ENCODE results near the gene PIK3CD.
"Not testable (repeated sequence)": the region's sequence is repeated elsewhere in the genome, so short reads cannot be mapped to it uniquely, and the experiment has no call there.

The PIK3CD gene

DNA sequence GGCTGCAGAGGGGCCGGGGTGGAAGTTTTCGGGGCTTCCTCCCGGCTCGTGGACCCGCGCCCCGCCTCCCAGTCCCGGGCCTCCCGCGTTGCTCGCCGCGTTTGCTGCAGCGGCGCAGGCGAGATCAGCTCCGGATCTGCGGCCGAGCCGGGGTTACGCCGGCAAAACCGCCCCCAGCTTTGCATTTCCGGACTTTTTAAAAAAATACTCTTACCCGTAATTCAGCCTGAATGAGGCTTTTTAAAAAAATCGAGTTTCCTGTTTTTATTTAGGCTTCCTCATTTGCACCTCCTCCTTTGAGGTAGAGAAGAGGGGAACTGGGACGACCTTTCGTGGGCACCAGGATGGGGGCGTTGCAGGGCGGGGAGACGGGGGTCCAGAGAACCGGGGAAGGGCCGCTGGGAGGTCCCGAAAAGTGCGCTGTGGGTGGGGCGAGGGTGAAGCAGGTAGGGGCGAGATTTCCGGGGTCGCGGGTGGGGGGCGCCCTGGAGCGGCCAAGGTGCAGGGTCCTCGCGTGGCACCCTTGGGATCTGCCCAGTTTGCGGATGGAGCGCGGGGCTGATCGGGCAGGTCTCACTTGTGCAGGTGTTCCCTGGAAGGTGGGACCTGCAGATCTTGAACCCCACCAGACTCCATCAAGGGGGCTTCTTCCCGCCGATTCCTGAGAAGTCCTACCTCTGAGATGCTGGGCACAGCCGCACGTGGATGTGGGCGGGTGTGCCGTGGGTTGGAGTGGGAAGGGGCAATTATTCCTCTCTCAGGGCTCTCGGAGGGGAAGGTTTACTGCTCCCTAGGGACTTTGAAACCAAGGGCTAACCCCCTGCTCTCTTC lies 1.1 kb downstream of the PIK3CD start:
- in situ Hi-C loops (cut with MboI; ENCODE audit: low pct_unique_long_range_greater_than_20kb, low sequenced_read_pairs): no loop called here
- peak; percentile 67 for DNase-seq

DNA sequence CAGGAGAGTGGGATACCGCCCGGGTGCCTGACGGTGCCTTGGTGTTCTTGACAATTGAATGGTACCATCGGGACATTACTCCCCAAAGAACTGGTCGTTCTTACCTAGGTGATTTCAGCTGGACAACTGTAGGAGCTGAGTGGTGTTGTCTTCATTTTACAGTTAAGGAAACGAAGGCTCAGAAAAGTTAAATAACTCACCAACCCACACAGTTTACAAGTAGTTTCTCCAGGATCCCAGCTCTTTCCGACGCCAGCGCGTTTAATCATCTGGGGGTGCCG lies 1.6 kb downstream of the PIK3CD start:
- in situ Hi-C loops (cut with MboI; ENCODE audit: low pct_unique_long_range_greater_than_20kb, low sequenced_read_pairs): no loop called here
- peak; percentile 25 for DNase-seq

DNA sequence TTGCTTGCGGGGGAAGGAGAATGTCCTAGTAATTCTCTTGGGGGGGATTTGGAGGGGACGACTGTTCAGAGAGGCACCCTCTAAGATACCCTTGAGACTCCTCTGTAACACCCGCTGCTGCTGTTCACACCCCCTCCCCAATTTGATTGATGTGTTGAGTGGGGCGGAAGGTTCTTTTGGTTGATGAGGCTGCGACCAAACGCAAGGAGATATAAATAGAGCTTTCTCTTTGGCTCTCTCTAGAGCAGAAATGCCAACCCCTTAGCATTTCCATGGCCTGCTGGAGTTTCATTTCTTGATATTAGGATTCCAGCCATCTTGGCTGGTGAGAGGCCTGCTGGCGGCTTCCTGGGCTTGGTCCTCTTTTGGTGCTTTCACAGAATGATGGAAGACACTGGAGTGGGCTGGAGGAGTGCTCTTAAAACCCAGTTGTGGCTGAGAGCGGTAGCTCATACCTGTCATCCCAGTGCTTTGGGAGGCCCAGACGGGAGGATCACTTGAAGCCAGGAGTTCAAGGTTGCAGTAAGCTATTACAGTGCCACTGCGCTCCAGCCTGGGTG lies 2.0 kb downstream of the PIK3CD start:
- in situ Hi-C loops (cut with MboI; ENCODE audit: low pct_unique_long_range_greater_than_20kb, low sequenced_read_pairs): no loop called here
- DNase-seq: peak; percentile 40

DNA sequence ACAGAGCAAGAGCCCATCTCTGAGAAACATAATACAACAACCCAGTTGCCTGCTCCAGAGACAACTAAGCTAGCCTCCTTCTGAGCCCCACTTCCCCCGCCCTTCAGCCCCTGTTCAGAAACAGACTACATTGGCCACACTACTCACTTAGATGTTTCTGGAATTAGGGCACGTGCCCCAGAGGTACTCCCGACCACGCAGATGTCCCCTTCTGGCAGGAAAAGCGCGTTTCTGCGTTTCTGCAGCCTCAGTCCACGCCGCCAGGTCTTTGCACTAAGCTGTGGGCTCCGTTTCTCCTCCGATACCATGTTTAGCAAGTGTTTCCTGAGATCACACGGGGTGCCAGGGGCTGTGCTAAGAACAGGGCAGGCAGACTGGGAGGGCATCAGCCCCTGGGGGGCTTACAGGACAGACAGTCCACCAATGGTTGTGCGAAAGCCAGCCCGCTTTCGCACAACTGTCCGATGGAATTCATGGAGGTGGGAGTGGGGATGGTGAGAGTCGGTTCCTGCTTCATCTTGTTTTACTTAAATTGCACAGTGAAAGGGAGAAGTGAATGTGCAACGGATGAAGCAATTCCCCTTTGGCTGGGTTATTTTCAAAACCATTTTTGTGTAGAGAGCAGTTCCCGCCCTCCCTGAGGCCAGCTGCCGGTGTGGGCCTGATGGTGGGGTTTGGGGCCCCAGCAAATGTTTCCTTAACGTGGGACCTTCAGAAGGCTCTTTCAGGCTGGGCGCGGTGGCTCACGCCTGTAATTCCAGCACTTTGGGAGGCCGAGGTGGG lies 2.7 kb downstream of the PIK3CD start:
- DNase-seq: peak; percentile 80
- in situ Hi-C loops (cut with MboI; ENCODE audit: low pct_unique_long_range_greater_than_20kb, low sequenced_read_pairs): no loop called here

DNA sequence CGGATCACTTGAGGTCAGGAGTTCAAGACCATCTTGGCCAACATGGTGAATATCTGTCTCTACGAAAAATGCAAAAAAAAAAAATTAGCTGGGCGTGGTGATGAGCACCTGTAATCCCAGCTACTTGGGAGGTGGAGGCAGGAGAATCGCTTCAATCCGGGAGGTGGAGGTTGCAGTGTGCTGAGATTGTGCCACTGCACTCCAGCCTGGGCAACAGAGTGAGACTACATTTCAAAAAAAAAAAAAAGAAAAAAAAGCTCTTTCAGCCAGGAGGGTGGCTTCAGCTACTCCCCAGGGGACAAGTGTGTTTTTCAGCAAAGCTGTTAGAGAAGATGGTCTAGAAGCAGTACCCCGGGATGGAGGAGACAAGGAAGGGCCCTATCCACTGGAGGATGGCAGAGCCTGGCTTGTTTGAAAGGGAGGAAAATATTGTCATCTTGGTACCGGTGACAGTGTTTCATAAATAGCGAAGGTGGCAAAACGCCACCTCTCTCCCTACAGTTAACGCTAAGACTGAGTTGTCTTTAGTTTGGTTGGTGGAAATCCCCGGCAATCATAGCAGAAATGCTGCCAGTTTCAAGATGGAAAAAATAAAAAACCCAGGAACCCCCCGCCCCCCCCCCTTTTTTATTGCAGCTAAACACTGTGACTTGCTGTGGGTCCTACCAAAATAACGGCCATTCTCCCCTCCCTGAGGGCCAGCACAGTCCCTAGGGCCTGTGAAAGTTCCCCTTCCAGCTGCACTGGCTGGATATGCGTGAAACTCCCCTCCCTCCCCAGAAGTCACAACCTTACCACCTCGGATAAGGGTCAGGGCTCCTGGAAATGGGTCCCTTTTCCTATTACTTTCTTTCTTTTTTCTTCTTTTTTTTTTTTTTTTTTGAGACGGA lies 3.5 kb downstream of the PIK3CD start:
- peak; percentile 14 for DNase-seq
- in situ Hi-C loops (cut with MboI; ENCODE audit: low pct_unique_long_range_greater_than_20kb, low sequenced_read_pairs): no loop called here

DNA sequence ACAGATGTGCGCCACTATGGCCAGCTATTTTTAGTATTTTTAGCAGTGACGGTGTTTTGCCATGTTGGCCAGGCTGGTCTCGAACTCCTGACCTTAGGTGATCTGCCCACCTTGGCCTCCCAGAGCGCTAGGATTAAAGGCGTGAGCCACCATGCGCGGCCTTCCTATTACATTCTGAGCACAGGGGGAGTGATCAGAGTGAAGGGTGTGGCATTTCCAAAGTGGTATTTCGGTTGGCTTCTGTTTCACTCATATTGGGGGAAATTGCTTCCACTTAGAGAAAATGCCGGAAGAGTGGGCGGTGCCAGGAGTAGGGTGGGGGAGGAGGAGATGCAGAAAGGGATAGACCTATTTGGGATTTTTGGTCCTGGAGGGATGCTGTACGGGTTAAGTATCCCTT lies 4.3 kb downstream of the PIK3CD start:
- in situ Hi-C loops (cut with MboI; ENCODE audit: low pct_unique_long_range_greater_than_20kb, low sequenced_read_pairs): no loop called here
- no peak for DNase-seq

DNA sequence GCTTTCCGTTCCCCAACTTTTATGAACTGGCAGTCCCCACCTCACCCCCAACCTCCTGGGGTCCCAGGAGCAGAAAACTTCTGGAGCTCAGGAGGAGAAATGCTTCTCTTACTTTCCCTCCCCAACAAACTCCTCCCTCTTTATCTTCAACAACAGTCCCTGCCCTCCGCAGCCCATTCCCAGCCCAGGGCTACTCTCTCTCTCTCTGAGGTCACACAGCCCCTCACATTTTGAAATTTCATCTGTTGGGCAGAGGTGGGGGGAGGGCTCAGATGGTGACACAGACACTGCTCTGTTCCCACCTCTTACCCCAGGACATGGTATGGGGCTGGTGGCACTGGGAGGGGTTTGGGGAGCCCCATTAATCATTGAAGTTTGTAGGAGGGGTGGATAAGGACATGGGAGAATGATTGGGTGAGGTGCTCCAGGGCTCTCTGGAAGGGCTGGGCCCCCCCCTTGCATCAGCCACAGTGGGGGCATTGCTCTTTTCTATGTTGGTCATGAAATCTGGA lies 6.0 kb downstream of the PIK3CD start:
- in situ Hi-C loops (cut with MboI; ENCODE audit: low pct_unique_long_range_greater_than_20kb, low sequenced_read_pairs): no loop called here
- no peak for DNase-seq

DNA sequence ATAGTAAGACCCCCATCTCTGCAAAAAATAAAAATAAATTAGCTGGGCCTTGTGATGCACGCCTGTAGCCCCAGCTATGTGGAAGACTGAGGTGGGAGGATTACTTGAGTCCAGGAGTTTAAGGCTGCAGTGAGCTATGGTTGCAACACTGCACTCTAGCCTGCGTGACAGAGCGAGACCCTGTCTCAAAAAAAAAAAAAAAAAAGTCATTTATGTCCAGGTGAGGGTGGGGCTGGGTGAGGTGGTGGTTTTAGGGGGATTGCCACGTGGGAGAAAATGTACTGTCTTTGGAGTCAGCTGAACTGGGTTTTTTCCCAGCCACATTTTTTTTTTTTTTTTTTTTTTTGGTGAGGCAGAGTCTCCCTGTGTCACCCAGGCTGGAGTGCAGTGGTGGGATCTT lies 6.7 kb downstream of the PIK3CD start:
- in situ Hi-C loops (cut with MboI; ENCODE audit: low pct_unique_long_range_greater_than_20kb, low sequenced_read_pairs): no loop called here
- no peak for DNase-seq

DNA sequence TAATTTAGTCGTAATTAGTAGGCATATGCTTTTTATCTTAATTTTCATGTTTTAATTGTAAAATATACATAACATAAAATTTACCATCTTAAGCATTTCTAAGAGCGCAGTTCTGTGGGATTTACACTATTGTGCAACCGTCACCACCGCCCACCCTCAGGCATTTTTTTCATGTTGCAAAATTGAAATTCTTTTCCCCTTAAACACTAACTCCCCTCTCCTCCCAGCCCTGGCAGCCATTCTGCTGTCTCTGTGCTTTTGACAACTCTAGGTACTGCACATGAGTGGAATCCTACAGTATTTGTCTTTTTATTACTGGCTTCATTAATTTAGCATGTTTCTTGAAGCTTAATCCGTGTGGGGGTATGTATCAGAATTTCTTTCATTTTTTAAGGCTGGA lies 7.8 kb downstream of the PIK3CD start:
- no peak for DNase-seq
- in situ Hi-C loops (cut with MboI; ENCODE audit: low pct_unique_long_range_greater_than_20kb, low sequenced_read_pairs): no loop called here

DNA sequence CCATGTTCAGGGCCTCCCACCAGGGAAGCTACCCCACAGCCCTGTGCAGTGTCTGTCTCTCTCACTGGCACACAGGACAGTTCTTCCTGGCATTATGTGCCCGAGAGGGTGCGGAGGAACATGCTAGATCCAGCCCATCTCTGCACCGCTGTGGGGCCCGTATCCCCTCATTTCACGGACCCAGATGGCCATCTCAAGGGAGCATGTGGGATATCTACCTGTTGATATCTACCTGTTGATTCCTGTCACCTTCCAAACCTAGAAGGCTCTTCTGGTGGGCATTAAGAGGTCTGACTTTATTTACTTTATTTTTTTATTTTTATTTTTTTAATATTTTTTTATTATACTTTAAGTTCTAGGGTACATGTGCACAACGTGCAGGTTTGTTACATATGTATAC lies 11.7 kb downstream of the PIK3CD start:
- DNase-seq: no peak
- in situ Hi-C loops (cut with MboI; ENCODE audit: low pct_unique_long_range_greater_than_20kb, low sequenced_read_pairs): no loop called here

DNA sequence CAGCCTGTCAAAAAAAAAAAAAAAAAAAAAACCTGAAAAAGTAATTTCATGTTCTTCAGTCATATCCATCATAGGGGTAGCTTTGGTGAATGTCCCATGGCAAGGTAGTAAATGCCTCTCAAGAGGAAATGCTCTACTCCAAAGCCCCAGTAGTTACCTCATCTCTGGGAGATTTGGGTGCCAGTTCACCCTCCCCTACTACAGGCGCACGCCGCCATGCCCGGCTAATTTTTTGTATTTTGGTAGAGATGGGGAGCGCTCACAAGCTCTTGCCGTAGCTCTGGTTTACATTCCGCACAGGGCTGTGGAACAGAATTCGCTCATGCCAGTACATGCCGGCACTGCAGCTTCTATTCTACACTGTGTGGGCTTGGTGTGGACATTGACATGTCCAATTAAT lies 13.7 kb downstream of the PIK3CD start:
- no peak for DNase-seq
- in situ Hi-C loops (cut with MboI; ENCODE audit: low pct_unique_long_range_greater_than_20kb, low sequenced_read_pairs): no loop called here

DNA sequence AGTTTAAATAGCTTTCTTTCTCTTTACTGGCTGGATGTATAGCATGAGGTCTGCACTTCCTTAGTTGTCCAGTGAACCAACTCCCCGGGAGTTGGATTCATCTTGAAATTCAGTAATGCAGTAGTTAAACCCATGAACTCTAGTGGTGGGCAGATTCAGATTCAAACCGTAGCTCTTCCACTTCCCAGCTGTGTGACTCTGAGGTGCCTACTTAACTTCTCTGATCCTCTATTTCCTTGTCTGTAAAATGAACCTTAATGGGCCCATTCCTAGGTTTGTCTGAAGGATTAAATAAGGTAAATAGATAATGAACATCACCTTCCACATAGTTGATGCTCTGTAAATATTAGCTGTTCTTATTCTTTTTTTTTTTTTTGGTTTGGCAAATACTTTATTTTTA lies 16.5 kb downstream of the PIK3CD start:
- DNase-seq: no peak
- in situ Hi-C loops (cut with MboI; ENCODE audit: low pct_unique_long_range_greater_than_20kb, low sequenced_read_pairs): no loop called here

DNA sequence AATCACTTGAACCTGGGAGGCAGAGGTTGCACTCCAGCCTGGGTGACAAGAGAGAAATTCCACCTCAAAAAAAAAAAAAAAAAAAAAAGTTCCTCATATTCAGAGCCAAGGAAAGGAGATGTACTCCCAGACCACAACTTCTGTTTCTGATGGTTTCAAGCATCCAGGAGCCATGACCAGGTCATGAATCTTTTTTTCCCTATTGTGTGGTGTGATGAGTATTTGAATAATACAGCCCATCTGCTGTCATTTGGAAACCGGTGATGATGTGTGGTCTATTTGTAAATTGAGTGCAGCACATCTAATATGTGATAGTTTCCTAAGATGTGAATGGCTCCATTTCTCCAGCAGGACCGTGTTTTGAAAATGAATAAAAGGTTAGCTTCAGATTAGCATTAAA lies 18.6 kb downstream of the PIK3CD start:
- DNase-seq: peak; percentile 60
- in situ Hi-C loops (cut with MboI; ENCODE audit: low pct_unique_long_range_greater_than_20kb, low sequenced_read_pairs): no loop called here

DNA sequence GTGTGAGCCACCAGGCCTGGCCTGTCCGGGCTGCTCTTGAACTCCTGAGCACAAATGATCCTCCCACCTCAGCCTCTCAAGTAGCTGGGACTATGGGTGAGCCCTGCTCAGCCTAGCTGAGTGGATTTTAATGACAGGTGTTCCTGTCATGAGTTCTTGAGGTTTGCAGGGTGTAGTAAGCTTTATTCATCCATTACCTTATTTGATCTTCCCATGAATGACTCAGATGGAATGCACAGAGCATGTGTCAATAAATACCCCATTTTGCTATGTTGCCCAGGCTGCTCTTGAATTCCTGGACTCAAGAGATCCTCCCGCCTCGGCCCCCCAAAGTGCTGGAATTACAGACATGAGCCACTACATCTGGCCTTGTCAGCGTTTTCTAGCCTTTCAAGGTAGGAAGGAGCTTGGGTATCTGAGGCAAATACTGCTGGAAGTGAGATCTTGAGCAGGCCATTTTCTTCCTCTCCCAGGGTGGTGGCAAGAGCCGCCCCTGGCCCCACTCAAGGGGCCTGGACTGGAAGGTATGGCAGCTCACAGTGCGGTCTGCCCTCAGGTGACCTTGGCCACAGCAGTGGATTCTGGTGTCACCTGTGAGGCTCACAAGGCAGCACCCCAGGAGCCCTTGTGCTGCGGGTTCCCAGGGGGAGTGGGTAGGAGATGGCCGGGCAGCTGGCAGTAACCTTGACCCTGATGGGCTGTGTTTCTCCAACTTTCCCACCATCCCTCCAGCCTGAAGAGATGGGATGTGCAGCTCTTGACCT lies 20.0 kb downstream of the PIK3CD start:
- no peak for DNase-seq
- in situ Hi-C loops (cut with MboI; ENCODE audit: low pct_unique_long_range_greater_than_20kb, low sequenced_read_pairs): no loop called here

DNA sequence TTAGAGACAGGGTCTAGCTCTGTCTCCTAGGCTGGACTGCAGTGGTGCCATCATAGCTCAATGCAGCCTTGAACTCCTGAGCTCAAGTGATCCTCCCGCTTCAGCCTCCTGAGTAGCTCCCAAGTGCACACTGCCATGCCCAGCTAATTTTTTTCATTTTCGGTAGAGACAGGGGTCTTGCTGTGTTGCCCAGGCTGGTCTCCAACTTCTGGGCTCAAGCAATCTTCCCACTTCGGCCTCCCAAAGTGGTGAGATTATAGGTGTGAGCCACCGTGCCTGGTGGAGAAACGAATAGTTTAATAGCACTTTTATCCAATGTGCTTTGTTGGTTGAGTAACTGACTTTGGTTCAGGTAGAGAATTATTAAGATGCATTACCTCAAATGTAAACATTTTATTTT lies 20.9 kb downstream of the PIK3CD start:
- in situ Hi-C loops (cut with MboI; ENCODE audit: low pct_unique_long_range_greater_than_20kb, low sequenced_read_pairs): no loop called here
- no peak for DNase-seq

DNA sequence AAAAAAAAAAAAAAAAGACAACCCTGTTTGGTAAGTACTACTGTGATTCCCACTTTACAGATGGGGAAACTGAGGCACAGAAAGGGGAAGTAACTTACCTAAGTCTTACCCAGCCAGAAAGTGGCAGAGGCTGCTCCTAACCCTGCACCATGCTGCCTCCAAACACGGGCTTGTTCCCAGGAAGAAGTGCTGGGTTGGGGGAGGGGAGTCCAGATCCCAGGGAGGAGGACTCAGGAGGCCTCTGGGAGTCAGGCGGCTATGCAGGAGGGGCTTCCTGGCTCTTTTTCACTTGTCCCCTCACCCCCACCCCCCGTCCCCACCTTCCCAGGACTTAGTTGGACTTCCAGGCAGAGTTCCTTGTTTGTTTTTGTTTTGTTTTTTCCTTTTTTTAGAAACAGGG lies 23.9 kb downstream of the PIK3CD start:
- DNase-seq: no peak
- in situ Hi-C loops (cut with MboI; ENCODE audit: low pct_unique_long_range_greater_than_20kb, low sequenced_read_pairs): no loop called here

DNA sequence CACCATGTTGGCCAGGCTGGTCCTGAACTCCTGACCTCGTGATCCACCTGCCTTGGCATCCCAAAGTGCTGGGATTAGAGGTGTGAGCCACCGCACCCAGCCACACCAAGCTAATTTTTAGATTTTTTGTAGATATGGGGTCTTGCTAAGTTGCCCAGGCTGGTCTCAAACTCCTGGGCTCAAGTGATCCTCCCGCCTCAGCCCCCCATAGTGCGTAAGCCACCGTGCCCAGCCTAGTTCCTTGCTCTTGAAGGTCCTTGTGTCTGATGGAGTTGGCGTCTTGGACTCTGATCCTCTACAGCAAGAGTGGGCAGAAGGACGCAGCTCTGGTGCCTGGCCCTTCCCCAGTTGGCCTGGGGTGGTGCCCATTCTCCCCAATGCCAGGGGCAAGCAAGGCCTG lies 24.6 kb downstream of the PIK3CD start:
- DNase-seq; in situ Hi-C loops (cut with MboI; ENCODE audit: low pct_unique_long_range_greater_than_20kb, low sequenced_read_pairs): not testable (repeated sequence)

DNA sequence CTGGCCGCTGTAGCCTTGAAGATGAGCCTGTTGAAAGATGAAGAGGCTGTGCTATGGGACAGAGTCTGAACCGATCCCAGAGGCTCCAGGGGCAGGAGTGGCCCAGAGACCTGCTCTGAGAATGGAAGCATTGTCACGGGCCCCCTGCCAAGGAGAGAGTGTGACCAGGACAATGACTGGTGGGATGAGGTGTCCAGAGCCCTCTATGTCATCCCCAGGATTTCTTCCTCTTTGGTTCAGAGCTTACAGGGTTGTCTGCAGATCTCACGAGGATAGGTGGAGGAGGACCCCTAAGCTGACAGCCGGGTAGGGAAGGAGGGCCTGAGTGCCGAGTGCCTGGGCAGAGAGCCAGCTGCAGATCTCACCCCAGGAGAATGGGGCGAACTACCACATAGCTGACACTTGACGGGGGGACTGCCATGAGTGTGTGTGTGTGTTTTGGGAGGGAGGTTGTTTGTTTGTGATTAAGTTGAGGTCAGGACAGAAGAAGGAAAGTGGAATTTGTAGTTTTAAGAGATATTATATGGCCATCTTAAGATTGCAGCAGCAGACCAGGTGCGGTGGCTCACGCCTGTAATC lies 25.4 kb downstream of the PIK3CD start:
- in situ Hi-C loops (cut with MboI; ENCODE audit: low pct_unique_long_range_greater_than_20kb, low sequenced_read_pairs): no loop called here
- no peak for DNase-seq
